Sigmoid colon (tissue), 4 donors: Measurements from ENCODE around the gene ALDH3A2.

Experiments
- EP300 ChIP-seq, 4 donors: sonication (generic); formaldehyde crosslinking; IDR thresholded peaks; one replicate each; pipeline ENCODE4 v1.6.1; 2017; ENCODE audit warnings: antibody characterized with exemption in 4 of 4
- POLR2A ChIP-seq, 2 donors: fragments of 450-650 bp; IDR thresholded peaks; one replicate each; pipeline ENCODE4 v1.6.1; 2016; ENCODE audit warnings: antibody characterized with exemption in 2 of 2, mild to moderate bottlenecking in 2 of 2, moderate library complexity in 2 of 2
- POLR2AphosphoS5 ChIP-seq, 4 donors: sonication (generic); formaldehyde crosslinking; IDR thresholded peaks; one replicate each; pipeline ENCODE4 v1.6.1; 2017; ENCODE audit warnings: antibody characterized with exemption in 4 of 4
- TF ChIP-seq, protein P1 (sequence below), 4 experiments: fragments of 450-650 bp in 3 of 4; fragments of 200-600 bp in 1 of 4; IDR thresholded peaks; one replicate each; pipeline ENCODE4 v1.5.1; 2016 to 2019; ENCODE audit warnings: antibody characterized with exemption in 4 of 4, mild to moderate bottlenecking in 3 of 4, moderate library complexity in 2 of 4

DNA sequence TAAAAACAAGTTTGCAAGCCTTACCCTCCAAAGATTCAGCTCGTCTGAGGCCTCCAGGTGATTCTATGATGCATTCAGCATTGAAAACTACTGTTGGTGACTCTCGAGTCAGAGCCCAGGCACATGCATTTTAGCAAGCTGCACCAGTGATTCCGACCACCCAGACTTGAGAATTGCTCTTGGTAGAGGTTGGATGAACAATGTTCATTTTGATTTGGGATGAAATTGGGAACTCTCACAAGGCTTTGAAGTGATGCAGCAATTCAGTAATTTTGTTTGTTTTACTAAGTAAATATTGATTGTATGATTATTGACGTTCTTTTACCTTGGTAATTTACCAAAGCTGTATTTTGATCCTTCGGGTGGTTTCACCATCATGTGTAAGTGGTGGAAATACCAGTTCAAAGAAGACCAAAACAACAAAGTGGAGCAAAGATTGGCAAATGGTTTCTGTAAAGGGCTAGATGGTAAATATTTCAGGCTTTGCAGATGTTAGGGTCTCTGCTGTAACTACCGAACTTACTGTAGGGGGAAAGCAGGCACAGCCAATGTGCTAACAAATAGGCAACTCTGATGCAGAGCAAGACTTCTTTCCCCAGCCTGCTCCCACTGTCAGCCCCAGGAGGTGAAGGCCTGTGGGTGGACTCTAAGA is 11.8 kb downstream of the ALDH3A2 start:
- TF ChIP-seq POLR2A (IDR thresholded peaks at IDR 0.05) (no peak), EP300 (IDR thresholded peaks at IDR 0.05) (no peak), POLR2AphosphoS5 (IDR thresholded peaks at IDR 0.05) (no peak)
- TF ChIP-seq, protein P1, sequence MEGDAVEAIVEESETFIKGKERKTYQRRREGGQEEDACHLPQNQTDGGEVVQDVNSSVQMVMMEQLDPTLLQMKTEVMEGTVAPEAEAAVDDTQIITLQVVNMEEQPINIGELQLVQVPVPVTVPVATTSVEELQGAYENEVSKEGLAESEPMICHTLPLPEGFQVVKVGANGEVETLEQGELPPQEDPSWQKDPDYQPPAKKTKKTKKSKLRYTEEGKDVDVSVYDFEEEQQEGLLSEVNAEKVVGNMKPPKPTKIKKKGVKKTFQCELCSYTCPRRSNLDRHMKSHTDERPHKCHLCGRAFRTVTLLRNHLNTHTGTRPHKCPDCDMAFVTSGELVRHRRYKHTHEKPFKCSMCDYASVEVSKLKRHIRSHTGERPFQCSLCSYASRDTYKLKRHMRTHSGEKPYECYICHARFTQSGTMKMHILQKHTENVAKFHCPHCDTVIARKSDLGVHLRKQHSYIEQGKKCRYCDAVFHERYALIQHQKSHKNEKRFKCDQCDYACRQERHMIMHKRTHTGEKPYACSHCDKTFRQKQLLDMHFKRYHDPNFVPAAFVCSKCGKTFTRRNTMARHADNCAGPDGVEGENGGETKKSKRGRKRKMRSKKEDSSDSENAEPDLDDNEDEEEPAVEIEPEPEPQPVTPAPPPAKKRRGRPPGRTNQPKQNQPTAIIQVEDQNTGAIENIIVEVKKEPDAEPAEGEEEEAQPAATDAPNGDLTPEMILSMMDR (IDR thresholded peaks at IDR 0.05) = no peak
